Gastrocnemius medialis (tissue), 4 donors: Measurements from ENCODE around the gene PRKAB1. TPM values are rescaled to one million over a fixed set of nuclear protein-coding genes. Genes with fewer than 3 reads are reported as not detected.

Experiments used
- ATAC-seq, 2 donors: fragments of 150-250 bp; one replicate each; pipeline ENCODE4 v1.9.1; 2016
- DNase-seq, 2 donors: peaks; one replicate each; pipeline ENCODE4 v3.0.0-alpha.2; 2019
- H3K27ac ChIP-seq, 4 donors: fragments of 200-600 bp; sonication (generic); 1 replicate in 1 of 4; 2 replicates in 3 of 4; pipeline ENCODE4 v1.5.1; 2016 to 2018; ENCODE audit warnings: mild to moderate bottlenecking in 2 of 4, moderate library complexity in 1 of 4
- H3K27me3 ChIP-seq, 3 donors: fragments of 200-600 bp; sonication (generic) in 2 of 3; 1 replicate in 1 of 3; 2 replicates in 2 of 3; pipeline versions ENCODE4 v1.5.1 to v1.6.0; 2016 to 2019; ENCODE audit warnings: mild to moderate bottlenecking in 1 of 3, moderate library complexity in 1 of 3
- H3K36me3 ChIP-seq, 2 donors: fragments of 200-600 bp; sonication (generic) in 1 of 2; one replicate each; pipeline ENCODE4 v1.5.1; 2017 to 2018
- H3K4me1 ChIP-seq, 2 donors: fragments of 200-600 bp; sonication (generic) in 1 of 2; one replicate each; pipeline ENCODE4 v1.5.1; 2016 to 2017; ENCODE audit warnings: mild to moderate bottlenecking in 2 of 2
- H3K4me3 ChIP-seq, 4 donors: fragments of 200-600 bp; sonication (generic) in 3 of 4; 1 replicate in 1 of 4; 2 replicates in 3 of 4; pipeline ENCODE4 v1.5.1; 2016 to 2019; ENCODE audit warnings: mild to moderate bottlenecking in 2 of 4
- H3K9me3 ChIP-seq, 3 donors: fragments of 200-600 bp; sonication (generic) in 2 of 3; 1 replicate in 1 of 3; 2 replicates in 2 of 3; pipeline ENCODE4 v1.5.1; 2016 to 2019
- POLR2A ChIP-seq, 2 donors: fragments of 450-650 bp; IDR thresholded peaks; one replicate each; pipeline ENCODE4 v1.6.1; 2017; ENCODE audit warnings: antibody characterized with exemption in 2 of 2, mild to moderate bottlenecking in 2 of 2, moderate library complexity in 2 of 2
- in situ Hi-C, 4 donors: fragments of 200-750 bp; cut with MboI; loops; one replicate each; pipeline versions ENCODE4 v1.15.0 to v1.8.0; 2017; ENCODE audit warnings: low sequenced_read_pairs in 4 of 4
- intact Hi-C: fragments of 100-400 bp; cut with DNase I; formaldehyde crosslinking; loops from one replicate; pipeline ENCODE4 v1.15.1; 2023; ENCODE audit warnings: low total_unique reads
- total RNA-seq, 4 donors: library from RNA; depleted of rRNA; stranded (reverse); fragments of >200 nt; gene quantifications; one replicate each; pipeline versions ENCODE4 v1.1.0 to v1.2.3, GENCODE V29; 2016
- TF ChIP-seq, protein P1 (sequence below), 5 experiments: fragments of 450-650 bp in 3 of 5; fragments of 200-600 bp in 2 of 5; sonication (generic) in 2 of 5; IDR thresholded peaks in 4 of 5; conservative IDR thresholded peaks in 1 of 5; 1 replicate in 4 of 5; 2 replicates in 1 of 5; pipeline ENCODE4 v1.5.1; 2016 to 2019; ENCODE audit warnings: antibody characterized with exemption in 5 of 5, mild to moderate bottlenecking in 3 of 5, moderate library complexity in 3 of 5

Gene PRKAB1
- total RNA-seq, 4 donors from 2014 or later, result 7.1 to 21.0 (median 17.6) TPM

DNA sequence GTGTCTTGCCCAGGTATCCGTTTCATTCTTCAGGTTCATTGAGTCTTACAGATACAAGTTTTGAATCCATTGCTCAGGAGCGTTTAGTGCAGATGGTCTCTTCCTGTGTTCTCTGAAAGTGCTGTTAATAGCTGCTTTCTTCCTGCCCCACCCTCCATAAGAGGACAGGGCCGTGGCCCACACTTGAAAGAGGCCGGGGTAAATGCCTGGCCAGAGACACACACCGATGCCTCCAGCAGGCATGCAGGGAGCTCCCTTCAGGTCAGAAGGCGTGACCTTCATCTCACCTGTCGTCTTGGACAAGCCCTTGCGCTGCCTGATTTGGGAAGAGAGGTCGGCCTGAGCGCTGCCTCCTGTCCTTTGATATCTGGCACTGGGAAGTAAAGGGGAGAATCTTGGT lies 11.6 kb downstream of the PRKAB1 start:
- no peak for TF ChIP-seq POLR2A (IDR thresholded peaks at IDR 0.05)
- TF ChIP-seq, protein P1, sequence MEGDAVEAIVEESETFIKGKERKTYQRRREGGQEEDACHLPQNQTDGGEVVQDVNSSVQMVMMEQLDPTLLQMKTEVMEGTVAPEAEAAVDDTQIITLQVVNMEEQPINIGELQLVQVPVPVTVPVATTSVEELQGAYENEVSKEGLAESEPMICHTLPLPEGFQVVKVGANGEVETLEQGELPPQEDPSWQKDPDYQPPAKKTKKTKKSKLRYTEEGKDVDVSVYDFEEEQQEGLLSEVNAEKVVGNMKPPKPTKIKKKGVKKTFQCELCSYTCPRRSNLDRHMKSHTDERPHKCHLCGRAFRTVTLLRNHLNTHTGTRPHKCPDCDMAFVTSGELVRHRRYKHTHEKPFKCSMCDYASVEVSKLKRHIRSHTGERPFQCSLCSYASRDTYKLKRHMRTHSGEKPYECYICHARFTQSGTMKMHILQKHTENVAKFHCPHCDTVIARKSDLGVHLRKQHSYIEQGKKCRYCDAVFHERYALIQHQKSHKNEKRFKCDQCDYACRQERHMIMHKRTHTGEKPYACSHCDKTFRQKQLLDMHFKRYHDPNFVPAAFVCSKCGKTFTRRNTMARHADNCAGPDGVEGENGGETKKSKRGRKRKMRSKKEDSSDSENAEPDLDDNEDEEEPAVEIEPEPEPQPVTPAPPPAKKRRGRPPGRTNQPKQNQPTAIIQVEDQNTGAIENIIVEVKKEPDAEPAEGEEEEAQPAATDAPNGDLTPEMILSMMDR (IDR thresholded peaks at IDR 0.05 in 4 of 5, conservative IDR thresholded peaks at IDR 0.05 in 1 of 5), result no peak
- ATAC-seq (no peak), DNase-seq (no peak)
- H3K9me3 ChIP-seq, result no peaks in the 10 kb centered on the region
- in situ Hi-C loops, result no loop called here
- H3K4me1 ChIP-seq, result peaks cover 0 to 33% of the 10 kb centered on the region in 2 donors
- peaks cover 7 to 78% of the 10 kb centered on the region in 2 donors for H3K36me3 ChIP-seq
- no peak overlapping the region for H3K4me3 ChIP-seq
- intact Hi-C loops, result no loop called here
- H3K27me3 ChIP-seq, result no peaks in the 10 kb centered on the region
- no peak overlapping the region for H3K27ac ChIP-seq

DNA sequence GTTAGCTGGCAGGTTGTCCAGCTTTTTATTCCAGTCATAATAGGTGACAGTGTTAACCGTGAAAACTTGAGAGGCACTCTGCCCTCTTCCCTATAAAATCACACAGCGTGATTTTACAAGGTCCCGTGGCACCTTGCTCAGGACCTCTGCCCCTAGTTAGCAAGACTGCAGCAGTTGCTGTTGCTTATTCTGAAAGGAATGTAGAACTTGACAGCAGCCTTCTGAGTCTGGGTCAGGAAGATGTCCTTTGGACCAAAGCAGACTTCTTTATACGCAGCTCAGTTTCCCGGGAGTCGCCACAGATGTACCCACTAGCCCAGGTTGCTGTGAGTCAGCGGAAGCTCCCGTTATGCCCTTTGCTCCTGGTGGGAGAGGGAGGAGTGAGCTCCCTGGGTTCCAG lies 13.2 kb downstream of the PRKAB1 start:
- Histone ChIP-seq H3K27me3 (no peaks in the 10 kb centered on the region), H3K9me3 (no peaks in the 10 kb centered on the region), H3K4me1 (peaks cover 7 to 40% of the 10 kb centered on the region in 2 donors), H3K27ac (peak overlapping the region in 3 of 4 donors; percentile 11 to 65 (median 21)), H3K36me3 (peaks cover 3 to 63% of the 10 kb centered on the region in 2 donors), H3K4me3 (no peak overlapping the region)
- DNase-seq (no peak), ATAC-seq (no peak)
- intact Hi-C loops, result no loop called here
- in situ Hi-C loops, result no loop called here
- no peak for TF ChIP-seq POLR2A (IDR thresholded peaks at IDR 0.05)
- TF ChIP-seq, protein P1 (IDR thresholded peaks at IDR 0.05 in 4 of 5, conservative IDR thresholded peaks at IDR 0.05 in 1 of 5), result no peak

- Histone ChIP-seq H3K9me3 (no peaks in the 10 kb centered on the region), H3K36me3 (peaks cover 3 to 55% of the 10 kb centered on the region in 2 donors), H3K27me3 (no peaks in the 10 kb centered on the region), H3K4me3 (no peak overlapping the region), H3K4me1 (peaks cover 7 to 42% of the 10 kb centered on the region in 2 donors), H3K27ac (peak overlapping the region in 2 of 4 donors; percentile 21 to 65)
- ATAC-seq (no peak), DNase-seq (no peak)
- in situ Hi-C loops (no loop called here), intact Hi-C loops (no loop called here)
- TF ChIP-seq POLR2A (IDR thresholded peaks at IDR 0.05), result no peak
- TF ChIP-seq, protein P1 (IDR thresholded peaks at IDR 0.05 in 4 of 5, conservative IDR thresholded peaks at IDR 0.05 in 1 of 5), result no peak
These were observed 14.1 kb downstream of the PRKAB1 start for GRCh38 chr12:119681728-119682638.

DNA sequence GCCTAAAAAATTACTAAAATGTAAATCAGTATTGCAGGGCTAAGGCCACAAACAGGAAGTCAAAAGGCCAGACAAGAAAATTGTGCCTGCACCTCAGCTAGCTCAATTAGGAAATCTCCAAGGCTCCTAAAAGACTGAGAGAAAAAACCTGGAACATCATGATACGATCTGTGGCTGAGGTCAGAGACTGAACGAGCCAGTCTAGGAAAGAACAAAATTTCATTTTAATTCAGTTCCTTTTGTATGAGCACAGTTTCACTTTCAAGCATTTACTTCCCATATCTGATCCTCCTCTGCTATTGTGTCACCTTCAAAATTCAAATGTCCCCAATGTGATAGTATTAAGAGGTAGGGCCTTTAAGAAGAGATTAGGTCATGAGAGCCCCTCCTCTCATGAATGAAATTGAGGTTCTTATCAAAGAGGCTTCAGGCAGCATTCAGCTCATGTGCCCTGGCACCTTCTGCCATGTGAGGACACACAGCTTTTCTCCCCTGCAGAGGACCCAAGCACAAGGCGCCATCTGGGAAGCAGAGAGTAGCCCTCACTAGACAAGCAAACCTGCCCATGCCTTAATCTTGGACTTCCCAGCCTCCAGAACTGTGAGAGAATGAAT lies 14.8 kb downstream of the PRKAB1 start:
- peaks cover 7 to 42% of the 10 kb centered on the region in 2 donors for H3K4me1 ChIP-seq
- H3K36me3 ChIP-seq, result peaks cover 3 to 47% of the 10 kb centered on the region in 2 donors
- H3K4me3 ChIP-seq, result no peak overlapping the region
- ATAC-seq, result peak; percentile 12 to 41
- no peaks in the 10 kb centered on the region for H3K9me3 ChIP-seq
- in situ Hi-C loops (no loop called here), intact Hi-C loops (no loop called here)
- no peak for DNase-seq
- TF ChIP-seq POLR2A (IDR thresholded peaks at IDR 0.05), result no peak
- TF ChIP-seq, protein P1 (IDR thresholded peaks at IDR 0.05 in 4 of 5, conservative IDR thresholded peaks at IDR 0.05 in 1 of 5), result no peak
- peak overlapping the region; percentile 6 to 65 (median 19) for H3K27ac ChIP-seq
- no peaks in the 10 kb centered on the region for H3K27me3 ChIP-seq
